HUES48 (cell line): ENCODE measurements around the gene CYP4F22.
"Not testable (repeated sequence)": the region's sequence is repeated elsewhere in the genome, so short reads cannot be mapped to it uniquely, and the experiment has no call there.

Source experiments
- H3K27ac ChIP-seq: one replicate; pipeline ENCODE4 v1.7.0; 2013; ENCODE audit warnings: low read depth, low read length, inconsistent platforms
- H3K27me3 ChIP-seq: 2 replicates; pipeline ENCODE4 v1.6.1; 2013; ENCODE audit warnings: mild to moderate bottlenecking, low read length; ENCODE audit not compliant: control insufficient read depth, insufficient read depth
- H3K36me3 ChIP-seq: 2 replicates; pipeline ENCODE4 v1.6.1; 2013; ENCODE audit warnings: low read length; ENCODE audit not compliant: control insufficient read depth, insufficient read depth
- H3K4me1 ChIP-seq: 2 replicates; pipeline ENCODE4 v1.6.1; 2013; ENCODE audit warnings: mild to moderate bottlenecking, low read length; ENCODE audit not compliant: control insufficient read depth, insufficient read depth
- H3K4me3 ChIP-seq: 2 replicates; pipeline ENCODE4 v1.5.1; 2013; ENCODE audit warnings: mild to moderate bottlenecking, low read depth, low read length
- H3K9ac ChIP-seq: 2 replicates; pipeline ENCODE4 v1.6.1; 2013; ENCODE audit warnings: mild to moderate bottlenecking, low read depth, low read length, moderate library complexity
- H3K9me3 ChIP-seq: 2 replicates; pipeline ENCODE4 v1.6.1; 2013; ENCODE audit warnings: low read length; ENCODE audit not compliant: control insufficient read depth, insufficient read depth

CYP4F22 gene

DNA sequence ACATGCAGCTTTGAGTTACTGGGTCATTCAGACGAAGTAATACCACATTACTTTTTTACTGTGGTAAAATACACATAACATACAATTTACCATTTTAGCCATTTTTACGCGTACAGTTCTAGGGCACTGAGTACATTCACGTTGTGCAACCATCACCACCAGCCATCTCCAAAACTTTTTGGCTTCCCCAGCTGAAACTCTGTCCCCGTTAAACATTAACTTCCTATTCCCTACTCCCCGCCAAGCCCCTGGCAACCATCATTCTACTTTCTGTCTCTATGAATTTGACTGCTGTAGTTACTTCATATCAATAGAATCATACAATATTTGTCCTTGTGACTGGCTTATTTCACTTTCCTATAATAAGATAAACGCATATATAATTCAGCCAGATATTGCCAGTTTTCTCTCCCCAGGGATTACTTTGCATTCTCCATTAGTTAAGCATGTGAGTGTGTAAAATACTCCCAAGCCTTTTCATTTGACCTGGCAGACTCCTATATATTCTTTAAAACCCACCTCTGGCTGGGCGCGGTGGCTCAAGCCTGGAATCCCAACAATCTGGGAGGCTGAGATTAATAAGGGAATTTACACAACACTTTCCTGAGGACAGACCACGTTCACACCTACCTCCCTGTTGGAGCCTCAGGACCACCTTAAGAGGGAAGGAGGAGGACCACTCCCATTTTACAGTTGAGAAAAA, 10.0 kb upstream of the CYP4F22 start:
- peaks cover 53% of the 10 kb centered on the region for H3K9me3 ChIP-seq
- H3K9ac ChIP-seq: no peak overlapping the region
- H3K27me3 ChIP-seq: no peaks in the 10 kb centered on the region
- no peak overlapping the region for H3K4me3 ChIP-seq
- no peaks in the 10 kb centered on the region for H3K4me1 ChIP-seq
- no peaks in the 10 kb centered on the region for H3K36me3 ChIP-seq
- H3K27ac ChIP-seq: no peak overlapping the region

- H3K27ac ChIP-seq: no peak overlapping the region
- no peaks in the 10 kb centered on the region for H3K4me1 ChIP-seq
- no peaks in the 10 kb centered on the region for H3K27me3 ChIP-seq
- H3K4me3 ChIP-seq: no peak overlapping the region
- no peak overlapping the region for H3K9ac ChIP-seq
- no peaks in the 10 kb centered on the region for H3K36me3 ChIP-seq
- H3K9me3 ChIP-seq: peaks cover 53% of the 10 kb centered on the region
Measured at GRCh38 chr19:15498910-15499309, 9.4 kb upstream of the CYP4F22 start.

- Histone ChIP-seq H3K9ac (no peak overlapping the region), H3K36me3 (no peaks in the 10 kb centered on the region), H3K4me3 (no peak overlapping the region), H3K4me1 (no peaks in the 10 kb centered on the region), H3K27ac (no peak overlapping the region), H3K27me3 (no peaks in the 10 kb centered on the region), H3K9me3 (peaks cover 59% of the 10 kb centered on the region)
Measured at GRCh38 chr19:15501596-15501995, 6.7 kb upstream of the CYP4F22 start.

GRCh38 chr19:15502264-15502663, 6.1 kb upstream of the CYP4F22 start:
- no peaks in the 10 kb centered on the region for H3K4me1 ChIP-seq
- no peak overlapping the region for H3K4me3 ChIP-seq
- H3K27ac ChIP-seq: no peak overlapping the region
- H3K9me3 ChIP-seq: peaks cover 59% of the 10 kb centered on the region
- H3K9ac ChIP-seq: no peak overlapping the region
- H3K36me3 ChIP-seq: no peaks in the 10 kb centered on the region
- H3K27me3 ChIP-seq: no peaks in the 10 kb centered on the region

DNA sequence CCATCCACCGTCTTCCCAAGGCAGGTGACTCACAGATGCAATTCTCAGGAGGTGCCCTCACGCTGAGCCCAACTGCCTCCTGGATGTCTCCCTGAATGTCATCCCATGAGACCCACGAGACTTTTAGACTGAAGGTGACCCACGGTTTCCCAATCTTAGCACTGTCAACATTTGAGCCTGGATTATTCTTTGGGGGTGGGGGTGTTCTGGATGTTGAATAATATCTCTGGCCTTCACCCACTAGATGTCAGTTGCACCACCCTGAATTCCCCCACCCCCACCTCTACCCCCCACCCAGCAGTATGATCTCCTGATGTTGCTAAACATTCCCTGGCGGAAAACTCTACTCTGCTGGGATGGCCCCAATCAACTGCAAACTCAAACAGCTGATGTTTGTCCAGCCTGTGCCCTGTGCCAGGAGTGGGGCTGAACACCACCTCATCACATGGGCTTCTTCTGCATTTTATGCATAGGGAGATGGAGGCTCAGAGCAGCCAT, 2.2 kb upstream of the CYP4F22 start:
- Histone ChIP-seq H3K4me1 (no peaks in the 10 kb centered on the region), H3K36me3 (no peaks in the 10 kb centered on the region)

GRCh38 chr19:15507068-15508034, 974 bp upstream of the CYP4F22 start:
- no peak overlapping the region for H3K4me3 ChIP-seq
- no peak overlapping the region for H3K9ac ChIP-seq
- no peak overlapping the region for H3K27ac ChIP-seq
- H3K36me3 ChIP-seq: no peaks in the 10 kb centered on the region
- no peaks in the 10 kb centered on the region; the same call in 1 of the 2 replicates for H3K27me3 ChIP-seq
- H3K9me3 ChIP-seq: peaks cover 63% of the 10 kb centered on the region
- no peaks in the 10 kb centered on the region for H3K4me1 ChIP-seq

More for the DNA sequence above, 2.2 kb upstream of the CYP4F22 start:
- peaks cover 60% of the 10 kb centered on the region for H3K9me3 ChIP-seq
- no peak overlapping the region for H3K9ac ChIP-seq
- no peaks in the 10 kb centered on the region; the same call in 1 of the 2 replicates for H3K27me3 ChIP-seq
- no peak overlapping the region for H3K27ac ChIP-seq
- H3K4me3 ChIP-seq: no peak overlapping the region

GRCh38 chr19:15511671-15512424, 3.5 kb downstream of the CYP4F22 start:
- H3K36me3 ChIP-seq: no peaks in the 10 kb centered on the region
- no peaks in the 10 kb centered on the region for H3K4me1 ChIP-seq
- no peak overlapping the region for H3K27ac ChIP-seq
- no peak overlapping the region for H3K4me3 ChIP-seq
- H3K9ac ChIP-seq: no peak overlapping the region
- H3K27me3 ChIP-seq: no peaks in the 10 kb centered on the region; the same call in 1 of the 2 replicates
- peaks cover 76% of the 10 kb centered on the region for H3K9me3 ChIP-seq

DNA sequence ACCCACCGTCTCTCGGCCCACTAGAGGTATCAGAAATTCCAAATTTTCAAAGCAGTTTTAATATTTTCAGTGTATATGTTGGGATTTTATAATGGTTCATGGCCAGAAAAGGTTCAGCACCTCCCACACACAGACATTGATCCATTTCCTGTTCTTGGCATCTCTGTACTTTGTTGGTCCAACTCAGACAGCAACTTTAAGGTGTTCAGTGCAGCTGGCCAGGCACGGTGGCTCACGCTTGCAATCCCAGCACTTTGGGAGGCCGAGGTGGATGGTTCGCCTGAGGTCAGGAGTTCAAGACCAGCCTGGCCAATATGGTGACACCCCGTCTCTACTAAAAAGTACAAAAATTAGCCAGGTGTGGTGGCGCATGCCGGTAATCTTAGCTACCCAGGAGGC, 6.9 kb downstream of the CYP4F22 start:
- H3K27me3 ChIP-seq, H3K36me3 ChIP-seq, H3K27ac ChIP-seq, H3K4me3 ChIP-seq, H3K9ac ChIP-seq, H3K4me1 ChIP-seq: not testable (repeated sequence)
- peaks cover 76% of the 10 kb centered on the region for H3K9me3 ChIP-seq

DNA sequence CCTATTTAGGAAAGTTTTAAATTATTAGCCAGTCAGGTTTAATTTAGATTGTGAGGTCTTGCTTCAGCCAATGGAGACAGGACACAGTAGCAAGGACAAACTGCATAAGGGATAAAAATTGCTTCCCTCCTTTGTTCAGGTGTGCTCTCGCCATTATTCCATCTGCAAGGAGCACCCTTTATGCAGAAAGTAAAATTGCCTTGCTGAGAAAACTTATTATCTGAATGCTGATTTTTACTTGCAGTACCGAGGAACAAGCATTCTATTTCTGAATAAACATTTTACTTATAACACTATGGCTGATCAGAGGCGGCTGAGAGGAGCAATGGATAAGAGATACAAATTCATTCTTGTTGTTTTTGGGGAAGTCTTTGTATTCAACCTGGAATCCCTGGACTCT, 8.0 kb downstream of the CYP4F22 start:
- H3K4me3 ChIP-seq: no peak overlapping the region
- H3K27me3 ChIP-seq: no peaks in the 10 kb centered on the region
- peaks cover 73% of the 10 kb centered on the region for H3K9me3 ChIP-seq
- no peaks in the 10 kb centered on the region for H3K4me1 ChIP-seq
- no peaks in the 10 kb centered on the region for H3K36me3 ChIP-seq
- H3K27ac ChIP-seq: no peak overlapping the region
- H3K9ac ChIP-seq: no peak overlapping the region

DNA sequence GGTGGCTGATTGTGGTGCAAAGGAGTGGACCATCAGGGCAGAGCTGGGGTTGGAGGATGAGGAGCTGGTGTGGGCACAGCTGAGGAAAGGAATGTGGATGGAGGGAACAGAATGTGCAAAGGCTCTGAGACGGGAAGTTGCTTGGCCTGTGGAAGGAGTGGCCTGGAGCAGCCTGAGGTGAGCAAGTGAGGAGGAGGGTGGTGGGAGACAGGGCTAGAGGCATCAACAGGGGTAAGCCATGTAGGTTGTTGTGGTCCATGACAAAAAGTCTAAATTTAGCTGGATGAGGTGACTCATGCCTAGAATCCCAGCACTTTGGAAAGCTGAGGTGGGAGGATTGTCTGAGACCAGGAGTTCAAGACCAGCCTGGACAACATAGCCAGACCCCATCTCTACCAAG, 9.5 kb downstream of the CYP4F22 start:
- Histone ChIP-seq H3K9ac (no peak overlapping the region), H3K4me1 (no peaks in the 10 kb centered on the region), H3K9me3 (peaks cover 69% of the 10 kb centered on the region), H3K36me3 (no peaks in the 10 kb centered on the region), H3K27ac (no peak overlapping the region), H3K4me3 (no peak overlapping the region), H3K27me3 (no peaks in the 10 kb centered on the region)
